ENCODE data around the gene PRKACB. TPM values are rescaled to one million over a fixed set of nuclear protein-coding genes. Genes with fewer than 3 reads are reported as not detected.
"Not testable (repeated sequence)": the region's sequence is repeated elsewhere in the genome, so short reads cannot be mapped to it uniquely, and the experiment has no call there.

The PRKACB gene
- 10 to 100 TPM; 74.7 to 77.4 TPM for total RNA-seq

DNA sequence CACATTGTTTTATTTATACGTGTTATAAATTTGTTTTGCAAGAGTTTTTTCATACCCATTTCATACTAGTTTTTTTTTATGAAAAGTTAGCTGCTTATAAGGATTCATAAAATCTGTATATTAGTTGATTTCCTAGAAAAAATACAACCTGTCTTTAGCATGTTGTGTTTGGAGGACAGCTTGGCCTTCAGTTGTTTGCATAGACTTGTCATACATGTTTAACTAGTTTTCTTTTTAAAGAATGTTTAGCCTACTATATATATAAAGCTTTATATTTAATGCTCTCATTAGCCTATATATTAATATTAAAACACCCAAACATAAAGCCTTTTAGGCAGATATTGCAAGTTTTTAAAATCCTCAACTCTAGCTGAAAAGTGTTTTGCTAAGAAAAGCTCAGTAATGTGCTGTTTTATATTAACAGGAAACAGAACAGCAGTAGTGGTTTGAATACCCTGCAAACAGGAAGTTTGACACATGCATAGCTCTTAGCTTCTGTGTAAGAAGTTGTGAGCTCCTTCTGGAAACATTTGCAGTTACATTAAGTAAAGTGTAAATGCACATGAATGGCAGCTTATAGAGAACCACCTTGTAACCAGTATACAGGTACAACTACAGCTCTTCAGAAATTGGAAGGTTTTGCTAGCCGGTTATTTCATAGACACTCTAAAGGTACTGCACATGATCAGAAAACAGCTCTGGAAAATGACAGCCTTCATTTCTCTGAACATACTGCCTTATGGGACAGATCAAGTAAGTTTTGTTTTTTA, at the start of gene PRKACB:
TSS of gene PRKACB (plus strand) at position 476 of the 770 bp plus-strand sequence. CDS start at position 567, 91 bp downstream.
- POLR2A ChIA-PET: interaction anchor here (0.7 to 4.3 kb wide), 29 partner anchors 9 to 1132 kb away, joined by 3 to 96 read pairs (median 6); partner anchors contain the start of genes BCL10, C1orf52, CTBS and GNG5
- CTCF ChIA-PET: interaction anchor here (0.5 to 4.7 kb wide), 15 partner anchors 9 to 713 kb away, joined by 3 to 81 read pairs (median 4); partner anchors contain the start of genes CTBS, GNG5 and SPATA1
- Mint-ChIP-seq H3K27ac (peak within 1 kb of the TSS; percentile 95), H3K9me3 (no peaks in the 10 kb centered on the region), H3K36me3 (ENCODE audit: low read depth) (peaks cover 2% of the 10 kb centered on the region), H3K4me1 (peaks cover 30% of the 10 kb centered on the region), H3K27me3 (no peaks in the 10 kb centered on the region), H3K4me3 (peak within 1 kb of the TSS; percentile 90)
- DNase-seq: no peak

DNA sequence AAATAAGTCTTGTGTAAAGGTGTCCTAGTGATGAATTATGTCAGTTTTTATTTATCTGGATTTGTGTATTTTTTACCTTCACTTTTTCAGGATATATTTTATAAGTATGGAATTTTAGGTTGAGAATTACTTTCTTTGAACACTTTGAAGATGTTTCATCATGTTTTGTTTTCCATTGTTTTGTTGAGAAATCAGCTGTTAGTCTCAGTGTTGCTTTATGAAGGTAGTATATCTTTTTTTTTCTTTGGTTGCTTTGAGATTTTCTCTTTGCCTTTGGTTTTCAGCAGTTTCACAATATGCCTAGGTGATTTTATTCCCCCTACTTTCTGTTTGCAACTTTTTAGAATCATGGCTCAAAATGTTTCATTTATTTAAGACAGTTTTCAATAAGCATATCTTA, 48.8 kb upstream of the PRKACB start:
- POLR2A ChIA-PET: no interaction called here
- H3K9me3 Mint-ChIP-seq: no peaks in the 10 kb centered on the region
- CTCF ChIA-PET: no interaction called here
- H3K27ac Mint-ChIP-seq: no peak overlapping the region
- DNase-seq: no peak
- H3K27me3 Mint-ChIP-seq: no peaks in the 10 kb centered on the region
- peaks cover 13% of the 10 kb centered on the region for H3K4me1 Mint-ChIP-seq
- no peak overlapping the region for H3K4me3 Mint-ChIP-seq
- H3K36me3 Mint-ChIP-seq (ENCODE audit: low read depth): no peaks in the 10 kb centered on the region

DNA sequence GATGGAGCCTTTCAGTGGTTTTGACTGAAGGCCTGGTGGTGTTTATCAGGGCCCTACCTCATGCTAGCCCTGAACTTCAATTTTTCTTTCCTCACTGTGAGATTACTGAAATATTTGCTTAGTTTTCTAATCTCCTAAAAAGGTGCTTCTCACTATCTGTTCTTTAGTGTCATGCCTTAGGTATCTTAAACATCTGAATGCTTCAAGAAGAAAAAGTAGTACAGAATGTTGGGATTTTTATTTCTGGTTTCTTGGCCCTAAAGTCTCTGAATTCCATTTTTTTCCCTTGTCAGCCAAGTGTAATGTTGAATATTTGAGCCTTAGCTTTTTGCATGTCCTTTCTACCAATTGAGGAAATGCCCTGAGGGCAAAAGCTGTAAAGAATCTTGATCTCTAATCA, 47.9 kb upstream of the PRKACB start:
- no peaks in the 10 kb centered on the region for H3K27me3 Mint-ChIP-seq
- no peaks in the 10 kb centered on the region for H3K9me3 Mint-ChIP-seq
- peaks cover 5% of the 10 kb centered on the region for H3K4me1 Mint-ChIP-seq
- DNase-seq: no peak
- ChIA-PET POLR2A (no interaction called here), CTCF (no interaction called here)
- no peaks in the 10 kb centered on the region for H3K36me3 Mint-ChIP-seq (ENCODE audit: low read depth)
- H3K27ac Mint-ChIP-seq: no peak overlapping the region
- no peak overlapping the region for H3K4me3 Mint-ChIP-seq

DNA sequence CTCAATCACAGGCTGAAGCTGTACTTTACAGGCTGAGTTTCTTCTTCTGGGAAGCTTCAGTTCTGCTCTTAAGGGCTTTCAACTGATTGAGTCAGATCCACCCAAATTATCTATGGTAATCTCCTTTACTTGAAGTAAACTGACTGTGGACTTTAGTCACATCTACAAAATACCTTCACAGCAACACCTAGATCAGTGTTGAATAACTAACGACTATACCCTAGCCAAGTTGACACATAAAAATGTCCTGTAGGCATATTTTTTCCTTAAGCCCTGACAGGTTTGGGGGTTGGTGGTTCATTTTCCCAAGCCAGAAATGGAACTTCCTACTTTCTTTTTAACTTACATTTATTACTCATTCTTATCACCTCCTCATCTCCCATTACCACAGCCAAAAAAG, 42.9 kb upstream of the PRKACB start:
- no peak for DNase-seq
- no peaks in the 10 kb centered on the region for H3K9me3 Mint-ChIP-seq
- no peak overlapping the region for H3K27ac Mint-ChIP-seq
- POLR2A ChIA-PET: no interaction called here
- peaks cover 4% of the 10 kb centered on the region for H3K4me1 Mint-ChIP-seq
- CTCF ChIA-PET: no interaction called here
- H3K27me3 Mint-ChIP-seq: no peaks in the 10 kb centered on the region
- H3K4me3 Mint-ChIP-seq: no peak overlapping the region
- H3K36me3 Mint-ChIP-seq (ENCODE audit: low read depth): no peaks in the 10 kb centered on the region

DNA sequence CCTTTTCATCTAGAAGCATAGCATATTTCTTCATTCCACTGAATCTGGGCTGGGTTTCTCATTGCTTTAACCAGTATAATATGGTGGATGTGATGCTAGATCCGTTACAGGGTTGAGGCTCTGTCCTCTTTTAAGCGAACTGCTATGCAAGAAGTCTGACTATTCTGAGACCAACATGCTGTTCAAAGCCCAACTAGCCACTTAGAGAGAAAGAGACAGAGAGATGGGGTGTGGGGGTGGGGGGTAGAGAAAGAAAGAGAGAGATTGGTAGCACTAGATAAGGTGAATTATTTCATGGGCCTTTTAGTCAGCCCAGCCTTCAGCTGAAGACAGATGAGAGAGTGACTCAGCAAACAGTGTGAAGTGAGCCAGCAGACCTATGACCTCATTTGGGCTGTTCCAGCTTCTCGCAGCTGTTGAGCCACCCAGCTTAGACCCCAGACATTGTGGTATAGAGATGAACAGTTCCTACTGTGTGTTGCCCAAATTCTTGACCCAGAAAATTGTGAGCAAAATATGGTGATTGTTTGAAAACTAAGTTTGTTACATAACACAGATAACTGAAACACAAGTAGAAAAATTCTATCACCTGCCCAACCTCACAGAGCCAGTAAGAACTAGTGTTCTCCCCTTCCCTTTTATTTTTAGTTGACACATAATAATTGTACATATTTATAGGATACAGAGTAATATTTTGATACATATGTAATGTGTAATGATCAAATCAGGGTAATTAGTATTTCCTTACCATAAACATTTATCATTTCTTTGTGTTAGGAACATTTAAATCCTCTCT, 40.7 kb upstream of the PRKACB start:
- Mint-ChIP-seq H3K4me3 (no peak overlapping the region), H3K4me1 (peaks cover 4% of the 10 kb centered on the region), H3K9me3 (peaks cover 9% of the 10 kb centered on the region), H3K36me3 (ENCODE audit: low read depth) (peaks cover 4% of the 10 kb centered on the region), H3K27ac (no peak overlapping the region), H3K27me3 (no peaks in the 10 kb centered on the region)
- CTCF ChIA-PET: no interaction called here
- no peak for DNase-seq
- POLR2A ChIA-PET: no interaction called here

DNA sequence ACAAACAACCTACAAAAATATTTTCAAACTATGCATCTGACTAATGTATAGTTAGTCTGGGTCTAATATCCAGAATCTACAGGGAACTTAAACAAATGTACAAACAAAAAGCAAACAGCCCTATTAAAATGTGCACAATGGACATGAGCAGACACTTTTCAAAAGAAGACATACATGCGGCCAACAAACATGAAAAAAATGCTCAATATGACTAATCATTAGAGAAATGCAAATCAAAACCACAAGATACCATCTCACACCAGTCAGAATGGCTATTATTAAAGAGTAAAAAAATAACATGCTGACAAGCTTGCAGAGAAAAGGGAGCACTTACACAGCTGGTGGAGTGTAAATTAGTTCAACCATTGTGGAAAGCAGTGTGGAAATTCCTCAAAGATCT, 36.5 kb upstream of the PRKACB start:
- DNase-seq; H3K36me3 Mint-ChIP-seq (ENCODE audit: low read depth); CTCF ChIA-PET; POLR2A ChIA-PET; H3K27ac Mint-ChIP-seq; H3K27me3 Mint-ChIP-seq; H3K4me3 Mint-ChIP-seq; H3K4me1 Mint-ChIP-seq: not testable (repeated sequence)
- H3K9me3 Mint-ChIP-seq: peaks cover 14% of the 10 kb centered on the region

DNA sequence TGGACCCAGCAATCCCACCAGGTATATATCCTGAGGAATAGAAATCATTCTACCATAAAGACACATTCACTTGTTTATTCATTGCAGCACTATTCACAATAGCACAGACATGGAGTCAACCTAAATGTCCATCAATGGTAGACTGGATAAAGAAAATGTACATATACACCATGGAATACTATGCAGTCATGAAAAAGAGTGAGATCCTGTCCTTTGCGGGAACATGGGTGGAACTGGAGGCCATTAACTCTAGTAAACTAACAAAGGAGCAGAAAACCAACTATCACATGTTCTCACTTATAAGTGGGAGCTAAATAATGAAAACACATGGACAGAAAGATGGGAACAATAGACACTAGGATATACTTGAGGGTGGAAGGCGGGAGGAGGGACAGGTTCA, 36.1 kb upstream of the PRKACB start:
- H3K27ac Mint-ChIP-seq: no peak overlapping the region

DNA sequence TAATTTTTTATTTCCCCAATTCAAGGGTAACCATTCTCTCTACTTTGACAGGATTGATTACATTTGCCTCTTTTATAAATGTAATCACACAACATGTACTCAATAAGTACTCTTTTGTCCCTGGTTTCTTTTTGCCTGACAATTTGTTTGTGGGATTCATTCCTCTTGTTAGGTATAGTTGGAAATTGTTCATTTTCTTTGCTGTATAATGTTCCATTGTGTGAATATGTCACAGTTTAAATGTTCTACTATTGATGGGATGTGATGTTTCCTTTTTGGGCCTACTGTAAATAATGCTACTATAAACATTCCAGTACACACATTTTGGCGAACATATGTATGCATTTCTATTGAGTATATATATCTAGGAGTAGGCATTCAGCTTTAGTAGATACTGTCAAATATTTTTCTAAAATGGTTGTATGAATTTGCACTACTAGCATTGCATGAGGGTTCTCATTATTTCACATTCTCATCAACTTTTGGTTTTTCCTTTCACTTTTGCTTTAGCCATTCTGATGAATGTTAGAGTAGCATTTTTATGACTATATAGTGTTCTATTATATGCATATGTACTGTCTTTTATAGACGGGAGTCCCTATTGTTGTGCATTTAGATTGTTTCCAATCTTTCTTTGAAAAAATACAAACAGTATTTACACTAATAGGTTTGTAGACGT, 35.0 kb upstream of the PRKACB start:
- no peaks in the 10 kb centered on the region for H3K4me1 Mint-ChIP-seq
- ChIA-PET CTCF (no interaction called here), POLR2A (no interaction called here)
- DNase-seq: no peak
- H3K27ac Mint-ChIP-seq: no peak overlapping the region
- H3K9me3 Mint-ChIP-seq: peaks cover 14% of the 10 kb centered on the region
- peaks cover 4% of the 10 kb centered on the region for H3K36me3 Mint-ChIP-seq (ENCODE audit: low read depth)
- H3K27me3 Mint-ChIP-seq: no peaks in the 10 kb centered on the region
- H3K4me3 Mint-ChIP-seq: no peak overlapping the region

More for the DNA sequence above, 36.1 kb upstream of the PRKACB start:
- no peaks in the 10 kb centered on the region for H3K27me3 Mint-ChIP-seq
- no peak overlapping the region for H3K4me3 Mint-ChIP-seq
- H3K36me3 Mint-ChIP-seq (ENCODE audit: low read depth): peaks cover 4% of the 10 kb centered on the region
- ChIA-PET CTCF (no interaction called here), POLR2A (no interaction called here)
- no peak for DNase-seq
- H3K4me1 Mint-ChIP-seq: peaks cover 4% of the 10 kb centered on the region
- H3K9me3 Mint-ChIP-seq: peaks cover 14% of the 10 kb centered on the region

DNA sequence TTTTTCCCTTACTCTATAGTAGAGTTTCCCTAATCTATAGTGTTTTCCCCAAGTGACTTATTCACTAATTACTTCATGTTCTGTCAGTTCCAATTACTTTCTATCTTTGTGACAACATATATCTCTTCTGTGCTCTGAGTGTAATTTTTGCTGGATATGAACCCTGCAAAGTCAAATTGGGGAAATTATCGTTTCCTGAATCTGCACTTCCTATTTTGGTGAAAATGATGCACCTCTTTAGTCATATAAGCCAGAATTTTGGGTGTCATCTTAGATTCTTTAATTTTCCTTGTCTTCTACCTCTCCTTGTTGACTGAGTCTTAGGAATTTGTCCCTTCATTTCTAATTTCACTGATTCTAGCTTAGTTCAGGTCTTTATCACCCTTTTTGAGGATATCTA, 33.4 kb upstream of the PRKACB start:
- CTCF ChIA-PET: no interaction called here
- DNase-seq: no peak
- H3K4me1 Mint-ChIP-seq: no peaks in the 10 kb centered on the region

DNA sequence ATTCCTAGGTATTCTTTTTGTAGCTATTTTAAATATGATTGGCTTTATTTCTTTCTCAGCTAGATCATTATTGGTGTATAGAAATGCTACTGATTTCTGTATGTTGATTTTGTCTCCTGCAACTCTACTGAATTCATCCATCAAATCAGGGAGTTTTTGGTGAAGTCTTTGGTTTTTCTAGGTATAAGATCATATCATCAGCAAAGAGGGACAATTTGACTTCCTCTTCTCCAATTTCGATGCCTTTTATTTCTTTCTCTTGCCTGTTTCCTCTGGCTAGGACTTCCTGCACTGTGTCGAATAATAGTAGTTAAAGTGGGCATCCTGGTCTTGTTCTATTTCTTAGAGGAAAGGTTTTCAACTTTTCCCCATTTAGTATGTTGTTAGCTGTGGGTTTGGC, 27.5 kb upstream of the PRKACB start:
- no peak overlapping the region for H3K27ac Mint-ChIP-seq
- no peaks in the 10 kb centered on the region for H3K9me3 Mint-ChIP-seq
- peaks cover 8% of the 10 kb centered on the region for H3K4me1 Mint-ChIP-seq
- H3K36me3 Mint-ChIP-seq (ENCODE audit: low read depth): no peaks in the 10 kb centered on the region
- ChIA-PET POLR2A (no interaction called here), CTCF (no interaction called here)
- no peaks in the 10 kb centered on the region for H3K27me3 Mint-ChIP-seq
- H3K4me3 Mint-ChIP-seq: no peak overlapping the region
- no peak for DNase-seq

More for the DNA sequence above, 33.4 kb upstream of the PRKACB start:
- H3K27me3 Mint-ChIP-seq: no peaks in the 10 kb centered on the region
- POLR2A ChIA-PET: no interaction called here
- no peak overlapping the region for H3K27ac Mint-ChIP-seq
- peaks cover 4% of the 10 kb centered on the region for H3K36me3 Mint-ChIP-seq (ENCODE audit: low read depth)
- H3K4me3 Mint-ChIP-seq: no peak overlapping the region
- peaks cover 14% of the 10 kb centered on the region for H3K9me3 Mint-ChIP-seq

DNA sequence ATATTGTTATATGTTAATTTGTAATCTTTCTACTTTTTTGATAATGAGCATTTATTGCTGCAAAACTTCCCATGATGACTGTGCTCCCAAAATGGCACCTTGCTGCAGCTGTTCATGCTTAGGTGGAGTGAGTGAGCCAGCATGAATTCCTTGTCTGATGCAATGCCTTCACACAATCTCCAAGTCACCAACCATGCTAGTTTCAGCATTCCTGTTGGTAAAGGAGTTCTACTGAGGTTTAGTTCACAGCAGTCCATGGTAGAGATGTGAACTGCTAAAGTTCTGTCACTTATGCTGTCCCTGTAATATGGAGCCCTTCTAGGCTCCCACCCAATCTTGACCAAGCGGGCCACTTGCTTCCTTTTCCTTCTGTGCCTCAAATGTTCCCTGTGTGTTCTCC, 26.2 kb upstream of the PRKACB start:
- no peaks in the 10 kb centered on the region for H3K27me3 Mint-ChIP-seq
- peaks cover 8% of the 10 kb centered on the region for H3K4me1 Mint-ChIP-seq
- H3K4me3 Mint-ChIP-seq: no peak overlapping the region
- no peaks in the 10 kb centered on the region for H3K36me3 Mint-ChIP-seq (ENCODE audit: low read depth)
- H3K9me3 Mint-ChIP-seq: no peaks in the 10 kb centered on the region
- ChIA-PET CTCF (interaction anchor here (1.6 kb wide), 1 partner anchor 188 kb away, joined by 5 read pairs; no protein-coding TSS in a partner anchor), POLR2A (no interaction called here)
- H3K27ac Mint-ChIP-seq: no peak overlapping the region
- no peak for DNase-seq

DNA sequence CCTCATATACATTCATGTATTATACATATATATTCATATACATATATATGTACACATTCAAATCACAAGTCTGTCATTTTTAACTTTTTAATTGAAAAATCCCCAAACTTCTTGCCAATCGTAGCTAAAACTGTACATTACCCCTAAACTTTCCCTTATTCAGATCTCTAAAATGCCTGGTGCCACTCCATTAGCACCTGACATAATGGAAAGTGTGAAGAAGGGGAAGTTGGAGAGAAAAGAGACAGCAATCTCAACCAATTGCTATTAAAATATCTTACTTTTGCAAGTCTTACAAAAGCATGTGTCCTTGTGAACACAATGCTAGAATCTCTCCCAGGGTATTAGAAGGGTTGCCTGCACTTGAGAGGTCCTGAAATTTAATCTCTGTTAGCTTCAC, 22.7 kb upstream of the PRKACB start:
- CTCF ChIA-PET: interaction anchor here (1.6 kb wide), 1 partner anchor 31 kb away, joined by 3 read pairs; no protein-coding TSS in a partner anchor
- Mint-ChIP-seq H3K27ac (no peak overlapping the region), H3K4me1 (peaks cover 5% of the 10 kb centered on the region), H3K9me3 (no peaks in the 10 kb centered on the region), H3K36me3 (ENCODE audit: low read depth) (no peaks in the 10 kb centered on the region), H3K27me3 (no peaks in the 10 kb centered on the region), H3K4me3 (no peak overlapping the region)
- POLR2A ChIA-PET: no interaction called here
- DNase-seq: no peak

DNA sequence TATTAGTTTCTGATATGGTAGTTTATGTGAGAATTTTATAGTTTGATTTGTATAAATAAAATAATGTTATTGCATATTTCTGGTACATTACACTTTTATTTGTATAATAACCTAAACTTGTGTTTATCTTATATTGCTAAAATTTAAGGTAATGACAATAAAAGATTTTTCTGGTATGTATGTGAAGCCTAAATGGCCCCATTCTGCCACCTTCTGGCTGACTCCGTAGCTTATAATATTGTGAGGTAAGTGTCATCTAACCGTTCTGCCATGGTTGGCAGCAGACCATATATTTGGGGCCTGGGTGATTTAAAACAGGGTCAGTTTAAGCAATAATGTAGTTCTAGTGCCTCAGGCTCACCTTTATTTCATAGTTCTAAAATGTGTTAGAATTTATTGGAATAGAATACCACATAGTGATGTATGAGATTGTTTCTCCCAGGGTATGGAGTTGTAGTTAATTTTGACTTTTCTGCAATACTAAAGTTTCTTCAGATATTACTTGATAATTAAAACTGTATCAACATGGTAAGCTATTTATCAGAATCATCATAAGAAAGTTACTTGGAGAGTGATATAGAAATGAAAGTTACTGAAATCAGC, 21.2 kb upstream of the PRKACB start:
- Mint-ChIP-seq H3K36me3 (ENCODE audit: low read depth) (no peaks in the 10 kb centered on the region), H3K9me3 (no peaks in the 10 kb centered on the region), H3K27me3 (peaks cover 4% of the 10 kb centered on the region), H3K27ac (no peak overlapping the region), H3K4me3 (no peak overlapping the region), H3K4me1 (no peaks in the 10 kb centered on the region)
- POLR2A ChIA-PET: interaction anchor here (1.0 kb wide), 1 partner anchor 311 kb away, joined by 3 read pairs; no protein-coding TSS in a partner anchor
- peak; percentile 52 for DNase-seq
- CTCF ChIA-PET: interaction anchor here (0.7 to 2.5 kb wide), 7 partner anchors 9 to 312 kb away, joined by 3 to 17 read pairs (median 5); no protein-coding TSS in a partner anchor

Data from activated CD4-positive, alpha-beta memory T cell treated with anti-CD3 and anti-CD28 coated beads, Interleukin-2, amount 10 ng/mL, durations not matched to agents 7 days and 5 days (primary cell).